ENCODE data around the gene TCEAL3.

DNA sequence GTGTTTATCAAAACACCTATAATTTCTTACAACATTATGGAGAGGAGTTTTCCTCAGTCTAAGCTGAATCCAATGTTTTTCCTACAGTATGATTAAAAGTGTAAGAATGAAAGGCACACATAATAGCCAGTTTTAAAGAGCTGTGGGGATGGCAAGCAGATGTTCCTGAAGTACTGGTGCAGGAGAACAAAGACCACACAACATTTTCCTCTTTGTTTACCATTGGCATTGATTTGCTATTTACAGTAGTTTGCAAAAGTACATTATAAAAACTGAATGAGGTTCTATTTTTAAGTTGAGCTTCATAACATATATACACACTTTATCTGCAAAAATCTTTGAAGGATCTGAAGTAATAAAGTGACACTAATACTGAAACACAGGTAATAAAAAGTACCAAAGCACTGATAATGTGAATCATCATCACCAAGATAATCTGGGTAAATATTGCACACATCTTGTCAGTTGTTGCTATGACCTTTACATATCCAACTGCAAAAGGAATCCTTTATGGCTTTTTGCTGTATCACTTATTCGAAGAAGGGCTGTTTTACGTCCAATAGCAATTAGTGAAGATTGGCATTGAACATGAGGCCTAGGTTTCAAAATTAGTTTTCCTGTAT, 43.5 kb downstream of the TCEAL3 start:
- TF ChIP-seq ARNT (IDR thresholded peaks at IDR 0.05) (no peak), TARDBP (IDR thresholded peaks at IDR 0.05) (no peak), NFRKB (IDR thresholded peaks at IDR 0.05) (no peak), FOXM1 (IDR thresholded peaks at IDR 0.05; ENCODE audit: borderline replicate concordance) (no peak), FOXA1 (IDR thresholded peaks at IDR 0.05) (no peak), ZNF384 (IDR thresholded peaks at IDR 0.05) (no peak)
